ENCODE measurements around the gene GPATCH8.
"Not testable (repeated sequence)": the region's sequence is repeated elsewhere in the genome, so short reads cannot be mapped to it uniquely, and the experiment has no call there.

Gene GPATCH8

DNA sequence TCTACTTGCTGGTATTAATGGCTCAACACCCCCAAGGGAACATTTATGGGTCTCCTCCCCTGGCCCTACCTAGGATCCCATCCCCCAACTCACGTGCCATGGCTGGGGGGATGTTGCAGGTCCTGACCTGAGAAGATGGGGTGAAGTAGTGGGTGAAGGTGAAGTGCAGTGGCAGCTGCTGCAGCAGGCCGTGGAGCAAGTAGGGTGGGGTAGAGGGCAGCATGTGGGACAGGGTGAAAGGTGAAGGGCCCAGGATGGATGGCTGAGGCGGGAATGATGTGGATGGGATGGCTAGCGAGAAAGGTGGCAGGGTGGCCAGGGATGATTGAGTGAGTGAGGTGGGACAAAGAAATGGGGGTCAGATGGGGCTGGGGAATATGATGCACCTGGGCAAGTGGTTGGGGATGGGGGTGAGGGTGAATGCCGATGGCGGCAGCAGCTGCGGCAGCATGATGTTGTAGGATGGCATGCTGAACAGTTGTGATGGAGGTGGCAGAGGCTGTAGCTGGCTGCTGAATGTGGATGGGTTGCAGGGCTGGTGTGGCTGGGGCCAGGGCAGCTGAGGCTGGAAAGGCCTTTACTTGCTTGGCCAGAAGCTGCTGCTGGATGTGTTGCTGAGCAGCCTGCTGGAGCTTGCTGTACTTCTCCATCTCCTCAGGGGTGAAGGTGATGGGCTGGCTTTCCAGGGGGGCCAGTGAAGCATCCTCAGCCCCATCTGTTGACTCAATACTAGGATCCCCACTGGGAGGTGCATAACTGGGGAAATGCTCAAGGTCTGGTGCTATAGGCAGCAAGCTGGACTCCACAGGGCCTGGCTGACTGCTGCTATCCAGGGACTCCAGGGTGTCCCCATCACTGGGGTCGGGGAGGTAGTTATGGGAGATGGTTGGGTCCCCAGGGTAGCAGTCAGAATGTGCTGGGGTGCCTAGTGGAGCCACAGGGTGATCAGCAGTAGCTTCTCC is 105.4 kb downstream of the GPATCH8 start:
- no peak for DNase-seq (ENCODE audit: low spot score)

DNA sequence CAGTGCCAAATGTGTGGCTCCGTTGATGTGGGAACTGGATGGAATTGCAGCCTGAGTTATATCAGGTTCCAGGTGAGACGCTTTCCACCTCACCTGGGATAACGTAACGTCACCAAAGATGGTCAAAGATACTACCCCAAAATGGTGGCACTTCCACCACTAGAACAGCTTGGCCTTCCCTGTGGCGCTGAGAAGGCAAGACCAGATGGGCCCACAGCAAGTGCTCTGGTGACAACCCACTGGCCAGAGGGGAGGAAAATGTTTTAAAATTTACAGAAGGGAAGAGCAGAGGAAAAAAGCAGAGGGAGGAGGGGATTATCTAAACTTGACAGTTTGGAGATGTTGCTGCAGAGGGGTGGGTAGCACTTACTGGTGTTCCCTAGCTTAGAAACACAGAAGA is 106.3 kb downstream of the GPATCH8 start:
- DNase-seq (ENCODE audit: low spot score): no peak

DNA sequence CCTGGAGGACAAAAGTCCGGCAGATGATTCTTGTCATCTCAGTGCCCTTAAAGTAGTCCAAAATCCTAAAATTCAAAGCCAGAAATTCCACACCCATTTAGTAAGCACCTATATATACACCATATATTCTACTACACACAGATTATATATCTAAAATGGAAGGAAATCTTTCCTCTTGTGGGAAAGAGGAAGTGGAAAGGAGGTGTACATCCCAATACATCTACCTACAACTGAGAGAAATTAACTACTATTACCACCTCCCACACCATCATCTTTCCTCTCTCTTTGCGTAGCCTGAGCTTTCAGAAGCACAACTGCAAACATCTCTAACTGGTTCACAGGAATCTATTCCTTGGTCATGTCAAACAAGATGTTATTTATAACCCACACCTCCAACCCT is 108.4 kb downstream of the GPATCH8 start:
- DNase-seq (ENCODE audit: low spot score): no peak

DNA sequence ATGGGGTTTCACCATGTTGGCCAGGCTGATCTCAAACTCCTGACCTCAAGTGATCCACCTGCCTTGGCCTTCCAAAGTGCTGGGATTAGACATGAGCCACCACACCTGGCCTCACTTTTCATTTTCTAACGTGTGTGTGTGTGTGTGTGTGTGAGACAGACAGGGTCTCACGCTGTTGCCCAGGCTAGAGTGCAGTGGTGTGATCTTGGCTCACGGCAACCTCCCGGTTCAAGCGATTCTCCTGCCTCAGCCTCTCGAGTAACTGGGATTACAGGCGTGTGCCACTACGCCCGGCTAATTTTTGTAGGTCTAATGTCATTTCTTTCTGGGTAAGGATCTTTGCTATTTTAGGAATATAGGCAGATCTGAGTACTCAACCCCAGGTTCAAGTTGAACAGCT is 109.1 kb downstream of the GPATCH8 start:
- DNase-seq (ENCODE audit: low spot score): not testable (repeated sequence)

GRCh38 chr17:44390250-44390870 is 112.8 kb downstream of the GPATCH8 start:
- DNase-seq (ENCODE audit: low spot score): no peak

DNA sequence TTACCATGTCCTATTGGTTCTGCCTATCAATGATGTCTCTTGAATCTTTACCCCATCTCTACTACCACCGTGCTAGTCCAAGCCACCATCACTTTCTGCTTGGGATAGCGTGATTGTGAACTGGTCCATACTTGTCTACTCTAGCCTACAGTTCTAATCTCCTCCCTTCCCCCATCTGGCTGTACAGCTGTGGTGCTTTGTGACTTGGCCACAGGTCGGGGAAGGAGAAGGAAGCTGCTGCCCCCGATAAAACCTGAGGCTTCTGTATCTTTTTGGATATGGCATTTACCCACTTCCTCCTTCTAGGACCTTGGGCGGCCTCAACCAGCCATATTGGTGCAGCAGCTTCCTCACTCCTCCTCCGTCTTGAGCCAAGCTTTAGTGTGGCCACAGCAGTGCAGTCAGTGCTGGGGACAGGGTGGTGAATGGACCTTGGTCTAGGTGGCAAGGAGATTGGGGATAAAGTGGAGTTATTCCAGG is 113.4 kb downstream of the GPATCH8 start:
- DNase-seq (ENCODE audit: low spot score): no peak

DNA sequence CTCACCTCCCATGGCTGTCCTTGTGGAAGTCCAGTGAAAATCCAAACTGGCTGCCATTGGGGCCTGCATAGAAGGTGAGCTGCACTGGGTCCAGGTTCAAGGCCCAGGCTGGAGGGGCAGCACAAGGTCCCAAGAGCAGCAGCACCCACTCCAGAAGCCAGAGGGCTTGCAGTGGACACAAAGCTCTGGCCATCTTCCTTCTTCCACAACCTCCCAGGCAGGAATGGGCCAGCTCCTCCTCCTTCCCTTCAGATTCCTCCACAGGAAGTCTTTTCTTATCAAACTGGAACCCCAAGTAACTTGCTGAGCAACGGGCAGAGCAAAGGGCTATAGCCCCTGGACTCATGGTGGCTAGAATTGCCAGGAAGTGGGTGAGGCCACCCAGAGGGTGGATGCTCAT is 113.9 kb downstream of the GPATCH8 start, which contains the start of gene ITGA2B:
Gene ITGA2B, minus strand, starts transcription at position 369 of the 400 bp plus-strand sequence. Its CDS starts 176 bp downstream, at position 193.
- DNase-seq (ENCODE audit: low spot score): no peak

GRCh38 chr17:44387804-44388203 is 115.4 kb downstream of the GPATCH8 start:
- DNase-seq (ENCODE audit: low spot score): no peak

DNA sequence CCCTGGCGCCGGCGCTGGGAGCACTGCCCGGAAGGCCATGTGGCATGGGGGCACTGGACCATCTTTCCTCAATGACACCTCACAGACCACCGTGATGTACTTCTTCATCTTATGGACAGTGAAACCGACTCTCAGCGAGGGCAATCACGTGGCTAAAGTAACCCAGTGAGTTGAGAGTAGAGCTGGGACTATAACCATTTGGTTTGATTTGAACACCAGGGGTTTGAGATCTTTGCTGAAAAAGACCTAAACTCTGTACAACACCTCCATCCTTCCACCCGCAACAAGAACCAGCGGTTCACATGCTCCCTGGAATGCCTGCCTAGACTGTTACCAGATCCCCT is 117.1 kb downstream of the GPATCH8 start:
- no peak for DNase-seq (ENCODE audit: low spot score)

- peak; percentile 93 for DNase-seq (ENCODE audit: low spot score)
Observed at GRCh38 chr17:44385287-44386181, 117.7 kb downstream of the GPATCH8 start.

DNA sequence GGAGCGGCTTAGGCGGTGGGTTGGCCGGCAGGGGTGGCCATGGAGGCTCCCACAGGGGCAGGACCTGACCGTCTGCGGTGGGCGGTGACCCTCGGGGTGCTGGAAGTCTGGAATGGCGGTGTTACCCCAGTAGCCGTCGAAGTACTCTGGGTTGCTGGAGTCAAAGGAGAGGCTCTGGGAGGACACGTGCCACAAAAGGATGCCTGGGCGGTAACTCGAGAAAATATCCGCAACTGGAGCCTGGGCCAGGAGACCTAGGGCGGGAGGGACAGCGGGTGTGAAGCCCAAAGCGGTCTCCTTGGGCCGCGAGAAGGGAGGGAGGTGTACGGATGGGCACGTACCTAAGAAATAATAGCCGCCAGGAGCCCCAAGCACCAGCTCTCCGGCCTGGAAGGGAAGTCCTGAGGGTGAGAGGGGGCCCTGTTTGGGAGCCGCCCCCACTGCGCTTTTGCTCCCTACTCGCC is 118.4 kb downstream of the GPATCH8 start:
- DNase-seq (ENCODE audit: low spot score): no peak

DNA sequence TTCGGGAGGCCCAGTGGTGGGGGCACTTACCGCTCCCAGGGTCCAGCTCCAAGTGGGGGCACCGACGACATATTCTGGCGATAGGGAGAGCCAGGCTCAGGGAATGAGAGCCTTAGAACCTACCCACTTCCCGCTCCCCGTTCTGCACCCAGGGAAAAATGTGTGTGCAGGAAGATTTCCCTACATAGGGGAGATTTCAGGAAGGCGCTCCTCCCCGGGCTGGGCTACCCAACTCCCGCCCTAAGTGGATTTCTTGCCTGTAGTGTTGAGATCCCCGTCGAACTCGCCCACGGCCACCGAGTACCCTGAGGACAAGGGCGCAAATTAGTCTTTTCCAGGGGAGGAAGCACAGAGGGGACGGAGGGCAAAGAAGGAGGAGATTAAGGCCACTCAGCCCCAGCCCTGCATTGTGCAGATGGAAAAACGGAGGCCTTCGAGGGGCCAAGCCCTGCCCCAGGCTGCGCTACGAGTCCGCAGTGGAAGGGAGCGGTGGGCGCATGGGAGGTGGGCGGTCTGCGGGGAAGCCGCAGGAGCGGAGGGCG is 118.9 kb downstream of the GPATCH8 start:
- DNase-seq (ENCODE audit: low spot score): no peak

DNA sequence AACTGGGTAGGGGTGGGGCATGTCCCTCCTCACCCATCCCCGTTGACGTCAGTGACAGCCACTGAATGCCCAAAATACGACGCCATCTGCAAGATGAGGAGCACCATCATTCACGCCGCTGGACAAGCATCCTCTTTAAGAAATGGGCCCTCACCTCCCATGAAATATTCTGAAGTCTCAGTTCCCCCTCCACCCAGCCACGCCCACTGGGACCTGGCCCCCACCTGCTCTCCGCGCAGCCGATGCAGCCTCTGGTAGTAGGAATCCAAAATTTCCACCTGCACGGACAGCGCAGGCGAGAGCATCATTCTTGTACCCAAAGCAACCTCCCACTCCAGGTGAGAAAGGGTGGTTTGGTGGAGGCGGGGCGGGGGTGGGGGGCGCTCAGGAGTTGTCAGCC is 119.3 kb downstream of the GPATCH8 start:
- DNase-seq (ENCODE audit: low spot score): no peak

- DNase-seq (ENCODE audit: low spot score): no peak
Observed at GRCh38 chr17:44383363-44383762, 119.8 kb downstream of the GPATCH8 start.

GRCh38 chr17:44382917-44383316 is 120.3 kb downstream of the GPATCH8 start:
- DNase-seq (ENCODE audit: low spot score): no peak

DNA sequence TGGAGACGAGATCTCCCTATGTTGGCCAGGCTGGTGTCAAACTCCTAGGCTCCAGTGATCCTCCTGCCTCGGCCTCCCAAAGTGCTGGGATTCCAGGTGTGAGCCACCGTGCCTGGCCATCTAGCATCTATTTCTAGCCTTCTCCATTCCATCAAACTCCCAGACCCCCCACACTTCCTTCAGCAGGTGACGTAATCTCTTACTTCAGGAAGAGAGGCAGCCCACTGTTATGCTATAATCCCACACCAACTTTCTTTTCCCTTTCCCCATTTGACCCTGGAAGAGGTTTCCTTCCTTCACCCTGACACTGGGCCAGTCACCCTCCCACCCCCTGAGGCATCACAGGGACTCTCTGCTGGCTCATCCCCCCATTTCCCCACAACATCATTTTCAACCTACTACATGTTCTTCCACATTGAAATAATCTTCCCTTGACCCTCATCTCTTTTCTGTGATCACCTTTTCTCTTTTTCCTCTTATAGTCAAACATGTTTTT is 121.3 kb downstream of the GPATCH8 start:
- DNase-seq (ENCODE audit: low spot score): no peak

GRCh38 chr17:44380767-44381166 is 122.4 kb downstream of the GPATCH8 start:
- no peak for DNase-seq (ENCODE audit: low spot score)

- no peak for DNase-seq (ENCODE audit: low spot score)
Observed at GRCh38 chr17:44379887-44380286, 123.3 kb downstream of the GPATCH8 start.

DNA sequence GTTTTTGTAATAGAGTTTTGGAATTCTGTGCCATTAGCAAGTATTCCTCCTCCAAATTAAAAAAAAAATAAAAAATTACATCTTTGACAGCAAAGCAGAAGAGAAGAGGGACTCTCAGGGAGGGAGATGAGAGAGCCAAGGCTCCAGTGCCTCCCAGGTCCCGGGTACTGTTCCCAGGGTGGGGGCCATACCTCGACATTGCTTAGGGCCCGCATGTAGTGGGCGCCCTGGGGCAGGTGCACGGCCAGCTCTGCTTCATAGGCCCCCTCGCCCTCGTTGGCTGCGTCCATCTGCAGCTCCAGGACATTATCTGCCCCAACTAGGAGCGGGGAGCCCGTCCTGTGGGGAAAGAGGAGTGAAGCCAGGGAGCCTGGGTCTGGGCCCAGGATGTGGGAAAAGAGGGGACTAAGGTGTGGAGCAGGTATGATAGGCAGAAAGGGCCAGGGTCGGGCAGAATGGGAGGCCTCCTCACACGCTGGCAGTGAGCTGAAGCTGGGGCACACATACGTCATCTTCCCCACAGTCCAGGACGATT is 125.0 kb downstream of the GPATCH8 start:
- no peak for DNase-seq (ENCODE audit: low spot score)

DNA sequence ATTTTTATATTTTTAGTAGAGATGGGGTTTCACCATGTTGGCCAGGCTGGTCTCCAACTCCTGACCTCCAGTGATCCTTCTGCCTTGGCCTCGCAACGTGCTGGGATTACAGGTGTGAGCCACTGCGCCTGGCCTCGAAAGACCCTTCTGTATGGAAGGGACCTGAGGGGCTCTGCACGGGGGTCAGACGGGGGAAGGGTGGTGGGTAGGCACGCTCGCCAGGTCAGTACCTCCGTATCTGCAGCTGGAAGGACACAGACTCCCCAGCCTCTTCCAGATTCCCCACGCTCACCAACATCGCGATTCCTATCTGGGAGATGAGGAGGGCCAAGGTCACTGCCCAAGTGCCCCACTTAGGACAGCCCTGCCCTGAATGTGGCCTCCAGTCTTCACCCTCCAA is 126.4 kb downstream of the GPATCH8 start:
- DNase-seq (ENCODE audit: low spot score): no peak

- DNase-seq (ENCODE audit: low spot score): peak; percentile 88
Observed at GRCh38 chr17:44376124-44376523, 127.1 kb downstream of the GPATCH8 start.

Measured in AG08396 (cell line).